ENCODE data around the gene ATR. TPM values are rescaled to one million over a fixed set of nuclear protein-coding genes. Genes with fewer than 3 reads are reported as not detected.
"Not testable (repeated sequence)": the region's sequence is repeated elsewhere in the genome, so short reads cannot be mapped to it uniquely, and the experiment has no call there.

The ATR gene
- total and polyA plus RNA-seq, 8 donors, result 8.2 to 16.6 (median 11.3) TPM

GRCh38 chr3:142560118-142560517, 18.4 kb downstream of the ATR start:
- H3K4me1 ChIP-seq, result no peaks in the 10 kb centered on the region
- no peaks in the 10 kb centered on the region for H3K9me3 ChIP-seq
- no peak overlapping the region for H3K27ac ChIP-seq
- no peak overlapping the region for H3K4me3 ChIP-seq
- DNase-seq, result no peak
- H3K36me3 ChIP-seq, result peaks cover 0 to 17% (median 3%) of the 10 kb centered on the region in 3 donors
- no peak for TF ChIP-seq CTCF (IDR thresholded peaks at IDR 0.05)
- intact Hi-C loops (cut with DNase I), result no loop called here
- ATAC-seq, result no peak
- no peak for FAIRE-seq
- no peaks in the 10 kb centered on the region for H3K27me3 ChIP-seq

DNA sequence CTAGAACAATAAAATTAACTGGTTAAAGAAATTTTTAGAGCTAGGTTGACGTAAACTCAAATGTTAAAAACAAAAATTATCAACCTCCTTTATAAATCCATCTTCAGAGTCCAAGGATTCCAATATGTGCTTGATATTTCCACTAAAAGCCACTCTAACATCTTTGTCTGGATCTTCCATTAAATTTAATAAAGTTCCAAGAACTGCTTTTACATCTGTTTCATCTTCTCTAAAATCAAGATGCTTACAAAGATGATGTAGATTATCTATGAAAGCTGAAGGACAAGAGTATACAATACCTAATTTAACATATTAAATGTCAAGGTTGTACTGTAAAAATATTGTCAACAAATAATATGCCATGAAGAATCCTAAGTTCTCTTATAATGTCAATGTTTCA, 24.8 kb downstream of the ATR start:
- no peak for TF ChIP-seq CTCF (IDR thresholded peaks at IDR 0.05)
- no peak overlapping the region for H3K4me3 ChIP-seq
- H3K36me3 ChIP-seq, result peaks cover 0 to 28% (median 3%) of the 10 kb centered on the region in 3 donors
- ATAC-seq (no peak), FAIRE-seq (peak; percentile 51), DNase-seq (no peak)
- WGBS, 2 donors, result 94 to 96% methylated on average over 1 of the region's 1 CpG
- H3K9me3 ChIP-seq, result no peaks in the 10 kb centered on the region
- H3K4me1 ChIP-seq, result no peaks in the 10 kb centered on the region
- H3K27me3 ChIP-seq, result no peaks in the 10 kb centered on the region
- H3K27ac ChIP-seq, result no peak overlapping the region
- intact Hi-C loops (cut with DNase I), result no loop called here

GRCh38 chr3:142552579-142552978, 26.0 kb downstream of the ATR start:
- intact Hi-C loops (cut with DNase I); DNase-seq; FAIRE-seq; H3K27ac ChIP-seq; H3K4me3 ChIP-seq; H3K27me3 ChIP-seq; H3K4me1 ChIP-seq; H3K9me3 ChIP-seq; ATAC-seq: not testable (repeated sequence)
- H3K36me3 ChIP-seq, result peaks cover 0 to 28% (median 3%) of the 10 kb centered on the region in 3 donors
- WGBS, 2 donors, result 91 to 95% methylated on average over 1 of the region's 1 CpG

DNA sequence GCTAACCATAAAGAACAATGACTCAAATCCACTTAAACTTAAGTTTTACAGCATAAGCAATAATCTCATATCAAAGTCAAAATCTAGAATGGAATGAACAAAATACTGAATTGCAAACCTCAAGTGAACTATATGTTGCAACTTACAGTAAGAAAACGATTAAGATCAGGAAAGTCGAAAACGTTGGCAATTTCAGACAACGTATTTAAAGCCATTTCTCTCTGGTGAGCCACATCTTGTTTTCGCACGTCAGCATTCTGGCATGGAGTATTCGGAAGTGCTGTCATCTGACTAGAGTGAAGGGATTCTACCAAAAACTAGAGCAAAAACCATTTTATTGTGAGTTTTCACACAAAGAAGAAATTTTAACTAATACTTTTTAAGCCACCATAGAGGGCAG, 28.5 kb downstream of the ATR start:
- DNase-seq, result no peak
- no peaks in the 10 kb centered on the region for H3K9me3 ChIP-seq
- no peak for TF ChIP-seq CTCF (IDR thresholded peaks at IDR 0.05)
- 93 to 94% methylated on average over 7 of the region's 7 CpGs for WGBS, 2 donors
- no peaks in the 10 kb centered on the region for H3K4me1 ChIP-seq
- peaks cover 0 to 17% (median 0%) of the 10 kb centered on the region in 3 donors for H3K36me3 ChIP-seq
- no peak for FAIRE-seq
- ATAC-seq, result no peak
- intact Hi-C loops (cut with DNase I), result no loop called here
- H3K27ac ChIP-seq, result no peak overlapping the region
- no peak overlapping the region for H3K4me3 ChIP-seq
- H3K27me3 ChIP-seq, result no peaks in the 10 kb centered on the region

- no peak for TF ChIP-seq CTCF (IDR thresholded peaks at IDR 0.05)
- no peaks in the 10 kb centered on the region for H3K4me1 ChIP-seq
- no peaks in the 10 kb centered on the region for H3K9me3 ChIP-seq
- H3K27me3 ChIP-seq, result no peaks in the 10 kb centered on the region
- ATAC-seq (no peak), FAIRE-seq (no peak), DNase-seq (no peak)
- peaks cover 0 to 6% (median 0%) of the 10 kb centered on the region in 3 donors for H3K36me3 ChIP-seq
- 88 to 94% methylated on average over 5 of the region's 5 CpGs for WGBS, 2 donors
- no peak overlapping the region for H3K27ac ChIP-seq
- intact Hi-C loops (cut with DNase I), result no loop called here
- H3K4me3 ChIP-seq, result no peak overlapping the region
These were observed 35.2 kb downstream of the ATR start for GRCh38 chr3:142543307-142543706.
